Measurements from ENCODE around the gene UGT2B11. TPM values are rescaled to one million over a fixed set of nuclear protein-coding genes. Genes with fewer than 3 reads are reported as not detected.

UGT2B11 gene
- polyA plus RNA-seq, 1 donor from 2014 or later = 0.10 TPM

Other genes starting within 250 kb of the UGT2B11 start
- not detected in 2 replicates for gene UGT2B7, start 118.3 kb downstream of the UGT2B11 start, polyA plus RNA-seq
- not detected in 2 replicates for gene UGT2B28, start 65.7 kb upstream of the UGT2B11 start, polyA plus RNA-seq